ENCODE data around the gene JAKMIP3.

Gene JAKMIP3

GRCh38 chr10:132070724-132071123 is 5.0 kb downstream of the JAKMIP3 start:
- Histone ChIP-seq H3K27ac (replicated peaks) (no peak overlapping the region), H3K4me3 (replicated peaks; ENCODE audit: insufficient read depth, low read length) (no peak overlapping the region), H3K27me3 (ENCODE audit: insufficient read depth, poor library complexity, severe bottlenecking) (peaks cover 2% of the 10 kb centered on the region)
- TF ChIP-seq CTCF (IDR thresholded peaks at IDR 0.05; ENCODE audit: insufficient read depth, low read length) (no peak), POLR2AphosphoS5 (IDR thresholded peaks at IDR 0.05; ENCODE audit: low read depth) (no peak), REST (IDR thresholded peaks at IDR 0.05; ENCODE audit: insufficient replicate concordance, low read depth) (no peak), GABPA (IDR thresholded peaks at IDR 0.05; ENCODE audit: low read depth) (no peak), SPI1 (IDR thresholded peaks at IDR 0.05; ENCODE audit: borderline replicate concordance, low read depth) (no peak)
- DNase-seq (ENCODE audit: low read depth in 1 of 2, low spot score in 1 of 2) = no peak

- H3K27me3 ChIP-seq (ENCODE audit: insufficient read depth, poor library complexity, severe bottlenecking) = peaks cover 2% of the 10 kb centered on the region
- no peak overlapping the region for H3K27ac ChIP-seq (replicated peaks)
- no peak for DNase-seq (ENCODE audit: low read depth in 1 of 2, low spot score in 1 of 2)
- H3K4me3 ChIP-seq (replicated peaks; ENCODE audit: insufficient read depth, low read length) = no peak overlapping the region
- TF ChIP-seq SPI1 (IDR thresholded peaks at IDR 0.05; ENCODE audit: borderline replicate concordance, low read depth) (no peak), GABPA (IDR thresholded peaks at IDR 0.05; ENCODE audit: low read depth) (no peak), CTCF (IDR thresholded peaks at IDR 0.05; ENCODE audit: insufficient read depth, low read length) (no peak), POLR2AphosphoS5 (IDR thresholded peaks at IDR 0.05; ENCODE audit: low read depth) (no peak), REST (IDR thresholded peaks at IDR 0.05; ENCODE audit: insufficient replicate concordance, low read depth) (no peak)
Measured at GRCh38 chr10:132071667-132072066, 5.9 kb downstream of the JAKMIP3 start.

GRCh38 chr10:132075909-132076577 is 10.3 kb downstream of the JAKMIP3 start:
- Histone ChIP-seq H3K4me3 (replicated peaks; ENCODE audit: insufficient read depth, low read length) (no peak overlapping the region), H3K27me3 (ENCODE audit: insufficient read depth, poor library complexity, severe bottlenecking) (peaks cover 2% of the 10 kb centered on the region), H3K27ac (replicated peaks) (no peak overlapping the region)
- no peak for TF ChIP-seq REST (IDR thresholded peaks at IDR 0.05; ENCODE audit: insufficient replicate concordance, low read depth)
- TF ChIP-seq SPI1 (IDR thresholded peaks at IDR 0.05; ENCODE audit: borderline replicate concordance, low read depth) = no peak
- no peak for TF ChIP-seq CTCF (IDR thresholded peaks at IDR 0.05; ENCODE audit: insufficient read depth, low read length)
- no peak for TF ChIP-seq GABPA (IDR thresholded peaks at IDR 0.05; ENCODE audit: low read depth)
- no peak for TF ChIP-seq POLR2AphosphoS5 (IDR thresholded peaks at IDR 0.05; ENCODE audit: low read depth)
- DNase-seq (ENCODE audit: low read depth in 1 of 2, low spot score in 1 of 2) = no peak

Data from HL-60 (cell line).